Panc1 (cell line): Measurements from ENCODE around the gene ELMO1. TPM values are rescaled to one million over a fixed set of nuclear protein-coding genes. Genes with fewer than 3 reads are reported as not detected.

Experiments
- ATAC-seq: fragments of 200-7000 bp; cut with Tn5 transposase; 2 replicates; pipeline ENCODE4 v1.9.1; 2020; ENCODE audit warnings: mild to moderate bottlenecking, moderate library complexity
- BruUV-seq: library from RNA; stranded (reverse); fragments of 400-500 nt; replicated peaks from 2 replicates; lab custom pipeline; 2021; lab: Mats Ljungman, UMichigan
- CTCF ChIA-PET: fragments of 300-600 bp; sonication (Branson Sonifier 250); formaldehyde crosslinking; loops from one replicate; lab custom pipeline; 2022; ENCODE audit warnings: antibody characterized with exemption; lab: Charles Lee
- POLR2A ChIA-PET: fragments of 300-600 bp; sonication (Branson Sonifier 250); formaldehyde crosslinking; loops from one replicate; lab custom pipeline; 2022; ENCODE audit warnings: antibody characterized with exemption; lab: Charles Lee
- DNase-seq: peaks from one replicate; pipeline ENCODE4 v3.0.0-alpha.2; 2010; ENCODE audit warnings: low read depth, low spot score
- H3K27ac ChIP-seq: 2 replicates; pipeline ENCODE4 v1.5.1; 2011; ENCODE audit warnings: mild to moderate bottlenecking, low read length, inconsistent platforms
- H3K27me3 ChIP-seq: fragments of 200-500 bp; sonication (Bioruptor generic); 2 replicates; pipeline ENCODE4 v1.6.0; 2014; ENCODE audit warnings: low read length, inconsistent platforms; ENCODE audit not compliant: control insufficient read depth, insufficient read depth
- H3K36me3 ChIP-seq: fragments of 200-500 bp; sonication (Bioruptor generic); 2 replicates; pipeline ENCODE4 v1.5.1; 2014; ENCODE audit warnings: inconsistent platforms, mild to moderate bottlenecking, low read length, moderate library complexity; ENCODE audit not compliant: control insufficient read depth, insufficient read depth
- H3K4me1 ChIP-seq: 2 replicates; pipeline ENCODE4 v1.5.1; 2011; ENCODE audit warnings: inconsistent platforms, mild to moderate bottlenecking, low read length, moderate library complexity; ENCODE audit not compliant: control insufficient read depth, insufficient read depth
- H3K4me3 ChIP-seq, 2 experiments: 2 replicates each; pipeline ENCODE4 v1.5.1; 2011 to 2012; ENCODE audit warnings: low read depth in 2 of 2, low read length in 2 of 2, mild to moderate bottlenecking in 2 of 2, inconsistent platforms in 1 of 2, moderate library complexity in 1 of 2
- H3K9me3 ChIP-seq: fragments of 200-500 bp; sonication (Bioruptor generic); 2 replicates; pipeline ENCODE4 v1.5.1; 2014; ENCODE audit warnings: low read depth, mild to moderate bottlenecking, inconsistent platforms, low read length, moderate library complexity; ENCODE audit not compliant: control insufficient read depth, insufficient read depth
- POLR2AphosphoS5 ChIP-seq: IDR thresholded peaks from 2 replicates; pipeline ENCODE4 v1.6.1; 2012; ENCODE audit warnings: mild to moderate bottlenecking, low read depth, low read length, moderate library complexity
- SIN3A ChIP-seq: IDR thresholded peaks from 2 replicates; pipeline ENCODE4 v1.6.1; 2012; ENCODE audit warnings: low read depth, mild to moderate bottlenecking, low read length, moderate library complexity, borderline replicate concordance; ENCODE audit not compliant: insufficient read depth
- TCF7L2 ChIP-seq: IDR thresholded peaks from 2 replicates; pipeline ENCODE4 v1.6.1; 2011; ENCODE audit warnings: mild to moderate bottlenecking, low read depth, low read length, inconsistent platforms
- in situ Hi-C: cut with HindIII; loops from 2 replicates; pipeline ENCODE4 v1.10.0; 2016; ENCODE audit warnings: low sequenced_read_pairs, low pct_unique_long_range_greater_than_20kb
- intact Hi-C: fragments of 100-400 bp; cut with micrococcal nuclease; formaldehyde crosslinking; loops from one replicate; pipeline ENCODE4 v1.10.0; 2022; ENCODE audit not compliant: unreplicated experiment
- total RNA-seq: library from RNA; stranded (reverse); gene quantifications from one replicate; pipeline ENCODE4 v1.2.1, GENCODE V29; 2021; ENCODE audit not compliant: unreplicated experiment
- TF ChIP-seq, protein P1 (sequence below): fragments of 450-650 bp; IDR thresholded peaks from 2 replicates; pipeline ENCODE4 v1.5.1; 2017; ENCODE audit warnings: mild to moderate bottlenecking
- TF ChIP-seq, protein P2 (sequence below), 2 experiments: IDR thresholded peaks; 2 replicates each; pipeline ENCODE4 v1.6.1; 2011 to 2012; ENCODE audit warnings: low read depth in 2 of 2, control low read depth in 1 of 2, low read length in 1 of 2, mild to moderate bottlenecking in 1 of 2, moderate library complexity in 1 of 2; ENCODE audit not compliant: insufficient read depth in 1 of 2

The ELMO1 gene
- total RNA-seq, 1 experiment from 2014 or later: 0.80 TPM

DNA sequence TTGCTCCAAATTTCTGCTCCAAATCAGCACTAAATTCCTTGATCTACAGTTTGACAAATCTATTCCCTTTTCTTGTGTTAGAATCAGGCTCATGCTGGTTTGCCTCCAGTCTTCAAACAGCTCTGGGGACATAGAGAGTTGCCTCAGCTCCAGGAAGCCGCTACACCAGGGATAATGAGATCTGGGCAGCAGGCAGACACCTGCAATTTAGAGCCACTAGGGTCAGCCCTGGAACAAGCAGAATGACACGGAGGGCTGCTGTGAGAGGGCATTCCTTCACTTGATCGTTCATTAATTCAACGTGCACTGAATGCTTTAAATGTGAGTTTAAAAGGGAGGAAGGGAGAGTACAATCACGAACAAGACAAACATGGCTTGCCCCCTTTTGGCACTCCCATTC lies 3.7 kb upstream of the ELMO1 start:
- CTCF ChIA-PET: no interaction called here
- peaks cover 3% of the 10 kb centered on the region; the same call in 1 of the 2 replicates for H3K27me3 ChIP-seq
- no peak overlapping the region for H3K4me3 ChIP-seq
- no peak overlapping the region for H3K27ac ChIP-seq
- H3K4me1 ChIP-seq: no peaks in the 10 kb centered on the region
- ATAC-seq (no peak), DNase-seq (no peak)
- BruUV-seq: no TSS peak
- in situ Hi-C loops (no loop called here), intact Hi-C loops (no loop called here)
- no peaks in the 10 kb centered on the region for H3K36me3 ChIP-seq
- no peaks in the 10 kb centered on the region for H3K9me3 ChIP-seq
- POLR2A ChIA-PET: no interaction called here
- TF ChIP-seq, protein P1, sequence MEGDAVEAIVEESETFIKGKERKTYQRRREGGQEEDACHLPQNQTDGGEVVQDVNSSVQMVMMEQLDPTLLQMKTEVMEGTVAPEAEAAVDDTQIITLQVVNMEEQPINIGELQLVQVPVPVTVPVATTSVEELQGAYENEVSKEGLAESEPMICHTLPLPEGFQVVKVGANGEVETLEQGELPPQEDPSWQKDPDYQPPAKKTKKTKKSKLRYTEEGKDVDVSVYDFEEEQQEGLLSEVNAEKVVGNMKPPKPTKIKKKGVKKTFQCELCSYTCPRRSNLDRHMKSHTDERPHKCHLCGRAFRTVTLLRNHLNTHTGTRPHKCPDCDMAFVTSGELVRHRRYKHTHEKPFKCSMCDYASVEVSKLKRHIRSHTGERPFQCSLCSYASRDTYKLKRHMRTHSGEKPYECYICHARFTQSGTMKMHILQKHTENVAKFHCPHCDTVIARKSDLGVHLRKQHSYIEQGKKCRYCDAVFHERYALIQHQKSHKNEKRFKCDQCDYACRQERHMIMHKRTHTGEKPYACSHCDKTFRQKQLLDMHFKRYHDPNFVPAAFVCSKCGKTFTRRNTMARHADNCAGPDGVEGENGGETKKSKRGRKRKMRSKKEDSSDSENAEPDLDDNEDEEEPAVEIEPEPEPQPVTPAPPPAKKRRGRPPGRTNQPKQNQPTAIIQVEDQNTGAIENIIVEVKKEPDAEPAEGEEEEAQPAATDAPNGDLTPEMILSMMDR: no peak
- TF ChIP-seq, protein P2, sequence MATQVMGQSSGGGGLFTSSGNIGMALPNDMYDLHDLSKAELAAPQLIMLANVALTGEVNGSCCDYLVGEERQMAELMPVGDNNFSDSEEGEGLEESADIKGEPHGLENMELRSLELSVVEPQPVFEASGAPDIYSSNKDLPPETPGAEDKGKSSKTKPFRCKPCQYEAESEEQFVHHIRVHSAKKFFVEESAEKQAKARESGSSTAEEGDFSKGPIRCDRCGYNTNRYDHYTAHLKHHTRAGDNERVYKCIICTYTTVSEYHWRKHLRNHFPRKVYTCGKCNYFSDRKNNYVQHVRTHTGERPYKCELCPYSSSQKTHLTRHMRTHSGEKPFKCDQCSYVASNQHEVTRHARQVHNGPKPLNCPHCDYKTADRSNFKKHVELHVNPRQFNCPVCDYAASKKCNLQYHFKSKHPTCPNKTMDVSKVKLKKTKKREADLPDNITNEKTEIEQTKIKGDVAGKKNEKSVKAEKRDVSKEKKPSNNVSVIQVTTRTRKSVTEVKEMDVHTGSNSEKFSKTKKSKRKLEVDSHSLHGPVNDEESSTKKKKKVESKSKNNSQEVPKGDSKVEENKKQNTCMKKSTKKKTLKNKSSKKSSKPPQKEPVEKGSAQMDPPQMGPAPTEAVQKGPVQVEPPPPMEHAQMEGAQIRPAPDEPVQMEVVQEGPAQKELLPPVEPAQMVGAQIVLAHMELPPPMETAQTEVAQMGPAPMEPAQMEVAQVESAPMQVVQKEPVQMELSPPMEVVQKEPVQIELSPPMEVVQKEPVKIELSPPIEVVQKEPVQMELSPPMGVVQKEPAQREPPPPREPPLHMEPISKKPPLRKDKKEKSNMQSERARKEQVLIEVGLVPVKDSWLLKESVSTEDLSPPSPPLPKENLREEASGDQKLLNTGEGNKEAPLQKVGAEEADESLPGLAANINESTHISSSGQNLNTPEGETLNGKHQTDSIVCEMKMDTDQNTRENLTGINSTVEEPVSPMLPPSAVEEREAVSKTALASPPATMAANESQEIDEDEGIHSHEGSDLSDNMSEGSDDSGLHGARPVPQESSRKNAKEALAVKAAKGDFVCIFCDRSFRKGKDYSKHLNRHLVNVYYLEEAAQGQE (IDR thresholded peaks at IDR 0.05; ENCODE audit: insufficient read depth in 1 of 2, low read depth in 2 of 2, low read length in 1 of 2): no peak
- no peak for TF ChIP-seq POLR2AphosphoS5
- no peak for TF ChIP-seq TCF7L2
- TF ChIP-seq SIN3A: no peak

DNA sequence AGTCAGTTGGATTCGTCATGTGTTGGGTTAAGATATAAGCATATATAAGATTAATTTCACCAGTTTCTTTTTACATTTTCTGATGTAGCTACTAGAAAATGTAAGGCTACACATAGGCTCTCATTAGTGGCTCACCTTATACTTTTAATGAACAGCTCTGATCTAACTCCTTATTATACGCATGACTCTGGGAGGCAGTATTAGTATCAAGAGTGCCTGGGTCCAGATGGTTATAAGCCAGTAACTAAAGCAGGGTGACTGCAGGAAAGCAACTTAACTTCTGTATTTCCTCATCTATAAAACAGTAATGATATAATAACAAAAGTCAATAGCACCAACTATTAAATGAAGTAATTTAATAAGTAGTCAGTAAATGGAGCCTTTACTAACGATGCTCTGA lies 1.4 kb upstream of the ELMO1 start:
- ChIA-PET CTCF (no interaction called here), POLR2A (no interaction called here)
- no peak overlapping the region for H3K4me3 ChIP-seq
- peaks cover 3% of the 10 kb centered on the region; the same call in 1 of the 2 replicates for H3K27me3 ChIP-seq
- in situ Hi-C loops (no loop called here), intact Hi-C loops (no loop called here)
- no peak for ATAC-seq
- H3K36me3 ChIP-seq: no peaks in the 10 kb centered on the region
- no peak overlapping the region for H3K27ac ChIP-seq
- no peaks in the 10 kb centered on the region for H3K4me1 ChIP-seq
- BruUV-seq: no TSS peak
- TF ChIP-seq, protein P1: no peak
- TF ChIP-seq TCF7L2 (no peak), SIN3A (no peak), POLR2AphosphoS5 (no peak)
- TF ChIP-seq, protein P2 (IDR thresholded peaks at IDR 0.05; ENCODE audit: insufficient read depth in 1 of 2, low read depth in 2 of 2, low read length in 1 of 2): no peak
- no peak for DNase-seq
- H3K9me3 ChIP-seq: no peaks in the 10 kb centered on the region
